Measurements from ENCODE around the gene WDR86. TPM values are rescaled to one million over a fixed set of nuclear protein-coding genes. Genes with fewer than 3 reads are reported as not detected.

The WDR86 gene
- total RNA-seq, 1 donor from 2014 or later = not detected

- DNase-seq = no peak
These were observed 3.6 kb downstream of the WDR86 start for GRCh38 chr7:151406051-151406875.

- DNase-seq = no peak
These were observed 4.2 kb downstream of the WDR86 start for GRCh38 chr7:151405588-151405987.

GRCh38 chr7:151405056-151405455 is 4.8 kb downstream of the WDR86 start:
- no peak for DNase-seq

- no peak for DNase-seq
These were observed 5.4 kb downstream of the WDR86 start for GRCh38 chr7:151404216-151405011.

- no peak for DNase-seq
These were observed 6.1 kb downstream of the WDR86 start for GRCh38 chr7:151403764-151404163.

GRCh38 chr7:151402029-151402835 is 7.6 kb downstream of the WDR86 start:
- DNase-seq = no peak

- no peak for DNase-seq
These were observed 9.1 kb downstream of the WDR86 start for GRCh38 chr7:151400626-151401315.

GRCh38 chr7:151399906-151400305 is 9.9 kb downstream of the WDR86 start:
- DNase-seq = no peak

- no peak for DNase-seq
These were observed 10.6 kb downstream of the WDR86 start for GRCh38 chr7:151399305-151399601.

- no peak for DNase-seq
These were observed 11.2 kb downstream of the WDR86 start for GRCh38 chr7:151398446-151399304.

GRCh38 chr7:151397026-151397425 is 12.8 kb downstream of the WDR86 start:
- no peak for DNase-seq

- no peak for DNase-seq
These were observed 13.4 kb downstream of the WDR86 start for GRCh38 chr7:151396328-151396970.

- no peak for DNase-seq
These were observed 14.8 kb downstream of the WDR86 start for GRCh38 chr7:151395036-151395367.

- no peak for DNase-seq
These were observed 15.5 kb downstream of the WDR86 start for GRCh38 chr7:151394076-151395035.

- no peak for DNase-seq
These were observed 16.5 kb downstream of the WDR86 start for GRCh38 chr7:151393031-151393977.

- DNase-seq = no peak
These were observed 17.4 kb downstream of the WDR86 start for GRCh38 chr7:151392426-151392825.

GRCh38 chr7:151392002-151392401 is 17.8 kb downstream of the WDR86 start:
- no peak for DNase-seq

- DNase-seq = no peak
These were observed 18.5 kb downstream of the WDR86 start for GRCh38 chr7:151391358-151391730.
